ENCODE data around the gene MITF.

Gene MITF

GRCh38 chr3:69753179-69753775, 14.0 kb downstream of the MITF start:
- in situ Hi-C loops (cut with MboI; ENCODE audit: low sequenced_read_pairs): no loop called here

- in situ Hi-C loops (cut with MboI; ENCODE audit: low sequenced_read_pairs): no loop called here
These were observed 16.5 kb downstream of the MITF start for GRCh38 chr3:69755795-69756194.

GRCh38 chr3:69761896-69762767, 22.9 kb downstream of the MITF start:
- in situ Hi-C loops (cut with MboI; ENCODE audit: low sequenced_read_pairs): no loop called here

DNA sequence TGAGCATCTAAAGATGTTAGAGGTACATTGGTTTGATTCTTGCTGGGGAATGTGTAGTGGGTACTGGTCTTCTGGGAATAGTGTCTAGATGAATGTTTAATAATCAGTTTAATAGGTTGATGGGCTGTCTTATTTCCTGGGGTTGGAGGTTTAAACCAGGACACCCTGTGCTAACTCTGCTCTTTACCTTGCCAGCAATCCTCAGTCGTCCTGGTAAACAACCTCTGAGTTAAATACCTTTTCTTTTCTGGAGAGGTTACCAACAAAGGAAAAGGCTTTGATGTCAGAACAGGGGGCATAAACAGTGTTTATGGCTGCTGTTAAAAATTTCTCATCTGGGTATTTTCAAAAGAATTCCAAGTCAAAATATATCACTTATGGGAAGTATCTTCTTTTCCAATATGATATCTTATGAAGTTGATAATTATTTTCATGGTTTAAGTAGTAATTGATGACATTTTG, 23.5 kb downstream of the MITF start:
- in situ Hi-C loops (cut with MboI; ENCODE audit: low sequenced_read_pairs): no loop called here

DNA sequence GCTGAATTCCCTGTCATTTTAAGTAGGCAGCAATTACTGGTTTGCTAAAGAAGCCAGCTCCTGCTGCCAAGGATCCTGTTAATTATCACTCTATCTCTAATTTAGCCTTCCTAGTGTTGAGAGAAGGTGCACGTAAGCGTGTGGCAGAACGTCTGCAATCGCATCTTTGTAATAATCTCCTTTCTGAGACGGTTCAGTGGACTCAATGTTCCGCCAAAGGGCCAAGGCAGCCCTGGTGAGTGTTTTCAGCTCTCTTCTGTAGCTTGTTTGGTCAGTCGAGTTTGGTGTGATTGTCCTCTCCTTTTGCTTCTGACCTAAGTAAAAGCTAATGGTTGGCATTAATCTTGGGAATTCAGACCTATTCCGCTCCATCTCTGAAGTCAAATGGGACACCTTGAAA, 24.2 kb downstream of the MITF start:
- in situ Hi-C loops (cut with MboI; ENCODE audit: low sequenced_read_pairs): no loop called here

DNA sequence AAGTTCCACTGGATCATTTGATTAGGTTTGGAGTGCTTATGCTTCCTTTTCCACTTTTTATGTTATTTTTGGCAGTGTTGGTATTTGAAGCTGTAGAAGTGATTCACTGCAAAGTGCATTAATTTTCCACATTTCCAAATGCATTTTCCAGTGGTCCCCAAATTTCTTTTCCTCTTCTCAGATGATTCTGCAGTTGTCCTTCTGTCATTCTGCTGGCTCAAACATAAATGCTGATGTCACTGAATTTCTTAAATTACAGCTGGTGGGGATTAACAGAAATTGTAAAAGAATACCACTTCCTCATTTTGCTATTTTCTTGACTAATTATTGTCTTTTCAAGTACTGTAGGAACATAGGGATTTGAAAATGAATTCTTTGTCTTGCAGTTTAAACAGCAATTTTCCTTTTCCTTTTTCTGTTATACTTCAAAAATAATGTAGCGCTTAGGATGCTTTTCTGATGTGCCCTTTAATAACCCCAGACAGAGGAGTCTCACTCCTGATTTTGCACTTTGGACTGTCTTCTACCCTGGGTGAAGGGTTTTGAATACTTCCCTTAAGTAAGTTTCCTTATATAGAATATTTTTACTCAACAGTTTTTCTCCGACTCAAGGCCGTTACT, 25.0 kb downstream of the MITF start:
- in situ Hi-C loops (cut with MboI; ENCODE audit: low sequenced_read_pairs): no loop called here

GRCh38 chr3:69764861-69765260, 25.6 kb downstream of the MITF start:
- in situ Hi-C loops (cut with MboI; ENCODE audit: low sequenced_read_pairs): no loop called here

- in situ Hi-C loops (cut with MboI; ENCODE audit: low sequenced_read_pairs): no loop called here
These were observed 27.4 kb downstream of the MITF start for GRCh38 chr3:69766638-69767037.

DNA sequence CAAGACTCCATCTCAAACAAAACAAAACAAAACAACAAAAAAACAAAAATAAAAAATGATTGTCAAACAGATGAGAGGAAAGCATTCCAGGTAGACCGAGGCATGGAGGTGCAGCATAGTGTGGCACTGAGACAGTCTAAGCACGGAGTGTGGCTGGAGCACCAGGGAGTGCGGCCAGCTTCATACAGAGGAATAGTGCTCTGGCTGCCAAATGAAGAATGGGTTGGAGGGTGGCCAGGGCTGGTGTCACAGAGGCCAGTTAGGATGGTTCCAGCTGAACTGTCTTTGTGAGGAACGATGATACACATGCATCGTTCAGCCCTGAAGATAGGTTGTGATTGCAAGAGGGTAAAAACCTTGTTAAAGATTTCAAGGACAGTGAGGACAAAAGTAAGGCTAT, 28.3 kb downstream of the MITF start:
- in situ Hi-C loops (cut with MboI; ENCODE audit: low sequenced_read_pairs): no loop called here

- in situ Hi-C loops (cut with MboI; ENCODE audit: low sequenced_read_pairs): no loop called here
These were observed 29.2 kb downstream of the MITF start for GRCh38 chr3:69768438-69768837.

DNA sequence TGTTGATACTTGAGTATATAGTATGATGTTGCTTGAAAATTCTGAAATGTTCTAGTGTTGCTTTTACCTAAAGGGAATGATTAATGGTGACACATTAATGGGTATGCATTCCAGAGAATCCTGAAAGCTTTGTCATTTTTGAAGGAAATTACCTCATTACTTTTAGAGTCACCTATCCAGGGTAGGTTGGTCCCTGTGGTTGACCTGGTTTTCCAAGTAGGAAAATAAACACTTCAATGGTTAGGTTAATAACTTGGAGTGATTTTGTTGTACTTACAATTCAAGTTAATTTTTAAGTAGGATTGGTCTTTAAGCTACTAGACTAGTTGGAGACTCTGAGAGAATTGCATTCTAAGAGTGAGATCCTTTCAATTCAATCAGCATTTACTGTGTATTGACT, 31.0 kb downstream of the MITF start:
- in situ Hi-C loops (cut with MboI; ENCODE audit: low sequenced_read_pairs): no loop called here

DNA sequence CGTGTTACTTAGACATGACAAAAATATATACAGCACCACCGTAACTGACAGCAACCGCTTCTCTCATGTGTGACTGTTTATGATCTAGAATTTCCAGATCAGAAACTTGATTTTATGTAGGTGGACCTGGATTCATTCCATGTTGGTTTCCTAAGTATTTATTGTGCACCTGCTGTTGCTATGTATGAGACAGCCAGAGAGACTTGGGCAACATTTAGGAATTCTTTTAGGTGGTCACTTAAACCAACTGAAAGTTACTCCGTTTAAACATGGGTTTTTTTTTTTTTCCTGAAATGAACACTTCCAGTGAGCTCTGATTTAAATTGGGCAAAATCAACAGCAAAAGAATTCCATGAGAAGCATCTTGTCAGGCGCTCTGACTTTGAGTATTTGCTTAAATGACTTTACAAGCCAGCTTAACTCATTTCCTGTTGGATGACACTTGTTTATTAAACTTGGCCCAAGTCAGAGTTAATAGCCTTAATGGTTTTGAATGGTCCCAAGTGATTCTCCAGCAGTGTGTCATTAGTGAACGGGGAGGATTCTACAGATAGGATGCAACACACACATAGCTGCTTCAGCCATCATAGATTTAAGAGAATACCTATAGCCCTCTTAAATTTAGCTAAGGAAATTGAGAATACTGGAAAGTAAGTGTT, 31.8 kb downstream of the MITF start:
- in situ Hi-C loops (cut with MboI; ENCODE audit: low sequenced_read_pairs): no loop called here

DNA sequence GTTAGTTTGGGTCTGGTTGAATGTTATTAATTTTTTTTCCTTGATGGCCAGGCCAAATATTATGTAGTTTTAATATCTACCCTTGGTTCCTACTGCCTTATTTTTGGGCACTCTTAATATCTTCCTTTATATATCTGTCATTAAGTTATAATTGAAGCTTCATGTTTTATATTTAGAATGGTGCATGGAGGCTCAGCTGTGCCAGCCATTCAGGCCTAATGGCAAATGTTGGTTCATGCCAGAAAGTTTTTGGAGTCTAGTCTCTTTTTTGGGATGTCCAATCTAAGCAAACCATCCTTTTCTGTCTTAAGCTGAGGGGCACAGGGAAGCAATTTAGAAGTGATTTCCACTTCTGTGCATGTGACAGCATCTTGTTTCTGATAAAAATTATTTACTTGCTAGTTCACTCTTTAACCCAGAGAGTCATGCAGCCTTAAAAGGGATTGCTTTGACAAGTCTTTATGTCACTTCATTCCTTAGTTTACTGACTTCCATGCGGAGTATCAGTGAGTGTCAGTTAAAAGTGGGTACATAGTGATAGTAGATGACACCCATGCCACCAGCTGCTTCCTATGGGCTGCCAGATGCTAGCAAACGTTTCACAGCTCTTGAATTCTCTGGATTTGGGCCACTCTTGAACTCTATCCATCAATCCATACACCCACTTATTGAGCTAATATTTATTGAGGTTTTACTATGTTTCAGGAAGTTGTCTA, 33.0 kb downstream of the MITF start:
- in situ Hi-C loops (cut with MboI; ENCODE audit: low sequenced_read_pairs): no loop called here

GRCh38 chr3:69774029-69774428, 34.8 kb downstream of the MITF start:
- in situ Hi-C loops (cut with MboI; ENCODE audit: low sequenced_read_pairs): no loop called here

DNA sequence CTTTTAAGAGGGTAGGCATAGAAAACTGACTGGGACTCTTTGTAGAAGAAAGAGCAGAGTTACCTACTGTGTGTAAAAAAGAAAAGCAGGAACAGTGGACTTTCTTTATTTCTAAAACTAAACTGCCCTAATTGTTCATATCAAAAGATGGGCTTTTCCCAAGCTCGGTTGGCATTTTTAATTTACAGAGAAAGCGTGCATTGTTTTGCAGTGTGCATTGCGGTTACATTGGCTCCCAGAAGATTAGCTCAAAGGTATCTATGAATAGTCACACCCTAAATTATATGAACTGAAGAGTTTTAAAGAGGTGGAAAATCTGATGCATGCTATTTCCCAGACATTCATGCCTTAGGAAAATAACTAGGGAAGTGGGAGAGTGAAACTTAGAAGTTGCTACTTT, 36.5 kb downstream of the MITF start:
- in situ Hi-C loops (cut with MboI; ENCODE audit: low sequenced_read_pairs): no loop called here

- in situ Hi-C loops (cut with MboI; ENCODE audit: low sequenced_read_pairs): no loop called here
These were observed 37.0 kb downstream of the MITF start for GRCh38 chr3:69776289-69776688.

GRCh38 chr3:69776920-69777581, 37.8 kb downstream of the MITF start:
- in situ Hi-C loops (cut with MboI; ENCODE audit: low sequenced_read_pairs): no loop called here

GRCh38 chr3:69777582-69777967, 38.3 kb downstream of the MITF start:
- in situ Hi-C loops (cut with MboI; ENCODE audit: low sequenced_read_pairs): no loop called here

- in situ Hi-C loops (cut with MboI; ENCODE audit: low sequenced_read_pairs): no loop called here
These were observed 42.3 kb downstream of the MITF start for GRCh38 chr3:69781593-69781992.

GRCh38 chr3:69784954-69785514, 45.8 kb downstream of the MITF start:
- in situ Hi-C loops (cut with MboI; ENCODE audit: low sequenced_read_pairs): no loop called here
